Aorta (tissue), 5 donors: ENCODE results near the gene AMOT. TPM values are rescaled to one million over a fixed set of nuclear protein-coding genes. Genes with fewer than 3 reads are reported as not detected.

Source experiments
- ATAC-seq: fragments of 200-7000 bp; cut with Tn5 transposase; one replicate; pipeline ENCODE4 v1.9.1; 2022; ENCODE audit warnings: moderate library complexity; ENCODE audit not compliant: low FRiP score
- DNase-seq, 2 donors: peaks; one replicate each; pipeline ENCODE4 v3.0.0-alpha.2; 2020
- H3K27ac ChIP-seq, 2 donors: one replicate each; pipeline ENCODE4 v1.5.1; 2013; ENCODE audit warnings: low read length in 2 of 2, mild to moderate bottlenecking in 2 of 2, moderate library complexity in 2 of 2, control low read depth in 1 of 2, inconsistent platforms in 1 of 2, low read depth in 1 of 2
- H3K27me3 ChIP-seq, 2 donors: one replicate each; pipeline ENCODE4 v1.6.1; 2013; ENCODE audit warnings: control low read depth in 1 of 2, low read length in 1 of 2, mild to moderate bottlenecking in 1 of 2, moderate library complexity in 1 of 2; ENCODE audit not compliant: insufficient read depth in 2 of 2, control insufficient read depth in 1 of 2
- H3K36me3 ChIP-seq, 2 donors: one replicate each; pipeline ENCODE4 v1.6.1; 2013; ENCODE audit warnings: control low read depth in 1 of 2, low read length in 1 of 2, mild to moderate bottlenecking in 1 of 2; ENCODE audit not compliant: insufficient read depth in 2 of 2, control insufficient read depth in 1 of 2
- H3K4me1 ChIP-seq, 2 donors: one replicate each; pipeline ENCODE4 v1.6.1; 2013; ENCODE audit warnings: low read length in 2 of 2, control low read depth in 1 of 2, mild to moderate bottlenecking in 1 of 2, moderate library complexity in 1 of 2; ENCODE audit not compliant: insufficient read depth in 2 of 2, control insufficient read depth in 1 of 2
- H3K4me3 ChIP-seq, 2 donors: one replicate each; pipeline ENCODE4 v1.5.1; 2013; ENCODE audit warnings: low read length in 2 of 2, control low read depth in 1 of 2, mild to moderate bottlenecking in 1 of 2
- H3K9me3 ChIP-seq: one replicate; pipeline ENCODE4 v1.6.1; 2013; ENCODE audit warnings: mild to moderate bottlenecking, low read length; ENCODE audit not compliant: control insufficient read depth
- WGBS, 2 donors: extraction: QIAGEN DNeasy Blood & Tissue Kit; methylation state at CpG; one replicate each; pipeline ENCODE4 v1.1.7; 2013; 5-methylcytosine and 5-hydroxymethylcytosine counted together
- intact Hi-C, 2 donors: fragments of 100-400 bp; cut with DNase I; formaldehyde crosslinking; loops; one replicate each; pipeline versions ENCODE4 v1.14.2 to v1.15.0; 2022
- polyA plus RNA-seq, 2 donors: library from polyadenylated mRNA; stranded (reverse); fragments of 200-250 nt; gene quantifications; one replicate each; pipeline ENCODE4 v1.2.3, GENCODE V29; 2013
- total RNA-seq, 2 donors: library from RNA; stranded (reverse); fragmentation: NEBNext Ultra II Directional; extraction: Animal tissue kit (Norgen Biotek cat#: 25700); gene quantifications; one replicate each; pipeline ENCODE4 v1.2.1, GENCODE V29; 2021
- donor health status: healthy with polysubstance abuse.
- donor health status: Bipolar disorder and iron deficiency.
- donor health status: DM: no; HTN: no; CAD: no.
- donor health status: DM: no; HTN: no; CAD: no.
- donor health status: DM: yes; HTN: yes; CAD: no.

The AMOT gene
- total and polyA plus RNA-seq, 4 donors, result 4.0 to 17.3 (median 9.0) TPM

- Histone ChIP-seq H3K27me3 (no peaks in the 10 kb centered on the region), H3K4me1 (no peaks in the 10 kb centered on the region), H3K36me3 (no peaks in the 10 kb centered on the region), H3K9me3 (no peaks in the 10 kb centered on the region), H3K27ac (no peak overlapping the region), H3K4me3 (no peak overlapping the region)
- intact Hi-C loops, result no loop called here
- ATAC-seq, result no peak
- no peak for DNase-seq
- 58 to 80% methylated on average over 4 of the region's 4 CpGs for WGBS, 2 donors
These were observed 66.5 kb downstream of the AMOT start for GRCh38 chrX:112774142-112774541.

GRCh38 chrX:112769034-112769433, 71.6 kb downstream of the AMOT start:
- no peaks in the 10 kb centered on the region for H3K4me1 ChIP-seq
- 47 to 53% methylated on average over 3 of the region's 3 CpGs for WGBS, 2 donors
- no peak for ATAC-seq
- H3K9me3 ChIP-seq, result no peaks in the 10 kb centered on the region
- no peak overlapping the region for H3K27ac ChIP-seq
- H3K27me3 ChIP-seq, result no peaks in the 10 kb centered on the region
- intact Hi-C loops, result no loop called here
- no peak overlapping the region for H3K4me3 ChIP-seq
- no peaks in the 10 kb centered on the region for H3K36me3 ChIP-seq
- DNase-seq, result no peak

- Histone ChIP-seq H3K4me1 (no peaks in the 10 kb centered on the region), H3K27me3 (no peaks in the 10 kb centered on the region), H3K9me3 (no peaks in the 10 kb centered on the region), H3K36me3 (no peaks in the 10 kb centered on the region), H3K4me3 (no peak overlapping the region), H3K27ac (no peak overlapping the region)
- intact Hi-C loops, result no loop called here
- DNase-seq (no peak), ATAC-seq (no peak)
- WGBS, 2 donors, result 68 to 93% methylated on average over 2 of the region's 2 CpGs
These were observed 72.1 kb downstream of the AMOT start for GRCh38 chrX:112768563-112768962.

- Histone ChIP-seq H3K36me3 (no peaks in the 10 kb centered on the region), H3K9me3 (no peaks in the 10 kb centered on the region), H3K4me1 (no peaks in the 10 kb centered on the region), H3K4me3 (no peak overlapping the region), H3K27me3 (no peaks in the 10 kb centered on the region), H3K27ac (no peak overlapping the region)
- intact Hi-C loops, result no loop called here
- no peak for DNase-seq
- WGBS, 2 donors, result 89 to 93% methylated on average over 2 of the region's 2 CpGs
- no peak for ATAC-seq
These were observed 73.9 kb downstream of the AMOT start for GRCh38 chrX:112766774-112767173.

GRCh38 chrX:112761242-112762207, 79.1 kb downstream of the AMOT start:
- Histone ChIP-seq H3K27me3 (no peaks in the 10 kb centered on the region), H3K4me3 (no peak overlapping the region), H3K9me3 (no peaks in the 10 kb centered on the region), H3K36me3 (no peaks in the 10 kb centered on the region), H3K4me1 (no peaks in the 10 kb centered on the region), H3K27ac (no peak overlapping the region)
- no peak for ATAC-seq
- 69 to 74% methylated on average over 7 of the region's 7 CpGs for WGBS, 2 donors
- intact Hi-C loops, result no loop called here
- no peak for DNase-seq

- no peaks in the 10 kb centered on the region for H3K4me1 ChIP-seq
- ATAC-seq (peak; percentile 10), DNase-seq (no peak)
- no peak overlapping the region for H3K27ac ChIP-seq
- intact Hi-C loops, result no loop called here
- H3K36me3 ChIP-seq, result no peaks in the 10 kb centered on the region
- no peaks in the 10 kb centered on the region for H3K9me3 ChIP-seq
- 25 to 29% methylated on average over 2 of the region's 2 CpGs for WGBS, 2 donors
- H3K27me3 ChIP-seq, result no peaks in the 10 kb centered on the region
- H3K4me3 ChIP-seq, result no peak overlapping the region
These were observed 79.9 kb downstream of the AMOT start for GRCh38 chrX:112760697-112761096.

- no peak for ATAC-seq
- Histone ChIP-seq H3K4me1 (no peaks in the 10 kb centered on the region), H3K4me3 (no peak overlapping the region), H3K36me3 (no peaks in the 10 kb centered on the region), H3K27ac (no peak overlapping the region), H3K27me3 (no peaks in the 10 kb centered on the region), H3K9me3 (no peaks in the 10 kb centered on the region)
- intact Hi-C loops, result no loop called here
- 43 to 53% methylated on average over 2 of the region's 2 CpGs for WGBS, 2 donors
- DNase-seq, result no peak
These were observed 80.7 kb downstream of the AMOT start for GRCh38 chrX:112759966-112760365.

GRCh38 chrX:112759512-112759911, 81.1 kb downstream of the AMOT start:
- DNase-seq, result no peak
- Histone ChIP-seq H3K36me3 (no peaks in the 10 kb centered on the region), H3K27ac (no peak overlapping the region), H3K9me3 (no peaks in the 10 kb centered on the region), H3K27me3 (no peaks in the 10 kb centered on the region), H3K4me1 (no peaks in the 10 kb centered on the region), H3K4me3 (no peak overlapping the region)
- intact Hi-C loops, result no loop called here
- no peak for ATAC-seq
- WGBS, 2 donors, result 50 to 67% methylated on average over 3 of the region's 3 CpGs

GRCh38 chrX:112757946-112758345, 82.7 kb downstream of the AMOT start:
- H3K4me3 ChIP-seq, result no peak overlapping the region
- no peaks in the 10 kb centered on the region for H3K36me3 ChIP-seq
- DNase-seq (no peak), ATAC-seq (no peak)
- 72 to 85% methylated on average over 4 of the region's 4 CpGs for WGBS, 2 donors
- intact Hi-C loops, result no loop called here
- no peaks in the 10 kb centered on the region for H3K27me3 ChIP-seq
- H3K9me3 ChIP-seq, result no peaks in the 10 kb centered on the region
- no peak overlapping the region for H3K27ac ChIP-seq
- no peaks in the 10 kb centered on the region for H3K4me1 ChIP-seq
